Neural cell (in vitro differentiated cells): ENCODE measurements around the gene TAC3. TPM values are rescaled to one million over a fixed set of nuclear protein-coding genes. Genes with fewer than 3 reads are reported as not detected.
"Not testable (repeated sequence)": the region's sequence is repeated elsewhere in the genome, so short reads cannot be mapped to it uniquely, and the experiment has no call there.

Experiments
- H2AFZ ChIP-seq: fragments of 200-600, 300-800 bp; sonication (generic), shearing (Covaris generic); 2 replicates; pipeline ENCODE4 v1.6.0; 2014; ENCODE audit warnings: low read depth, mild to moderate bottlenecking, antibody characterized with exemption, low read length, moderate library complexity
- H3F3A ChIP-seq: fragments of 200-600 bp; shearing (Covaris generic); 2 replicates; pipeline ENCODE4 v1.6.1; 2016; ENCODE audit warnings: mild to moderate bottlenecking, moderate library complexity, mixed read lengths, antibody characterized with exemption, low read length; ENCODE audit not compliant: insufficient read depth, poor library complexity, severe bottlenecking
- H3K27ac ChIP-seq: fragments of 200-600, 300-800 bp; sonication (generic), shearing (Covaris generic); 2 replicates; pipeline ENCODE4 v1.5.1; 2014; ENCODE audit warnings: mild to moderate bottlenecking, low read length, moderate library complexity
- H3K27me3 ChIP-seq: fragments of 300-800, 200-600 bp; sonication (generic), shearing (Covaris generic); 2 replicates; pipeline ENCODE4 v1.6.0; 2014; ENCODE audit warnings: mild to moderate bottlenecking, low read depth, low read length, moderate library complexity; ENCODE audit not compliant: insufficient read depth
- H3K36me3 ChIP-seq: fragments of 300-800, 200-600 bp; sonication (generic), shearing (Covaris generic); 2 replicates; pipeline ENCODE4 v1.5.1; 2014; ENCODE audit warnings: mild to moderate bottlenecking, antibody characterized with exemption, low read length, moderate library complexity; ENCODE audit not compliant: insufficient read depth
- H3K4me2 ChIP-seq: fragments of 300-800, 200-600 bp; sonication (generic), shearing (Covaris generic); 2 replicates; pipeline ENCODE4 v1.6.0; 2014; ENCODE audit warnings: mild to moderate bottlenecking, low read length
- H3K4me3 ChIP-seq: fragments of 300-800, 200-600 bp; sonication (generic), shearing (Covaris generic); 2 replicates; pipeline ENCODE4 v1.5.1; 2014; ENCODE audit warnings: mild to moderate bottlenecking, low read length, moderate library complexity
- H3K79me2 ChIP-seq: fragments of 200-600 bp; shearing (Covaris generic); replicated peaks from 2 replicates; pipeline ENCODE4 v1.6.0; 2014; ENCODE audit warnings: mild to moderate bottlenecking, low read length, moderate library complexity; ENCODE audit not compliant: insufficient read depth
- H3K9ac ChIP-seq: fragments of 300-800, 200-600 bp; sonication (generic), shearing (Covaris generic); 2 replicates; pipeline ENCODE4 v1.6.1; 2016; ENCODE audit warnings: mild to moderate bottlenecking, low read length, mixed read lengths
- H3K9me2 ChIP-seq: fragments of 200-600 bp; shearing (Covaris generic); 2 replicates; pipeline ENCODE4 v1.6.1; 2016; ENCODE audit warnings: mild to moderate bottlenecking, low read length, mixed read lengths; ENCODE audit not compliant: insufficient read depth
- H3K9me3 ChIP-seq: fragments of 200-600, 300-800 bp; sonication (generic), shearing (Covaris generic); 2 replicates; pipeline ENCODE4 v1.6.1; 2016; ENCODE audit warnings: mild to moderate bottlenecking, mixed run types, low read length, moderate library complexity, mixed read lengths
- H4K20me1 ChIP-seq: fragments of 200-600 bp; shearing (Covaris generic); 2 replicates; pipeline ENCODE4 v1.6.1; 2016; ENCODE audit warnings: mild to moderate bottlenecking, mixed run types; ENCODE audit not compliant: insufficient read depth
- CTCF ChIP-seq: fragments of 450-650 bp; IDR thresholded peaks from 2 replicates; pipeline ENCODE4 v1.5.1; 2014; ENCODE audit warnings: antibody characterized with exemption, mild to moderate bottlenecking, moderate library complexity; ENCODE audit not compliant: poor library complexity, severe bottlenecking
- EP300 ChIP-seq: fragments of 450-650 bp; conservative IDR thresholded peaks from 2 replicates; pipeline ENCODE4 v1.6.1; 2014; ENCODE audit warnings: antibody characterized with exemption, mild to moderate bottlenecking, moderate library complexity; ENCODE audit not compliant: poor library complexity, severe bottlenecking
- EZH2 ChIP-seq: fragments of 200-600, 300-800 bp; shearing (Covaris generic), sonication (generic); IDR thresholded peaks from 2 replicates; pipeline ENCODE4 v1.6.1; 2014; ENCODE audit warnings: antibody characterized with exemption, low read length, borderline replicate concordance, mild to moderate bottlenecking; ENCODE audit not compliant: insufficient read depth, poor library complexity, severe bottlenecking
- MXI1 ChIP-seq: fragments of 450-650 bp; conservative IDR thresholded peaks from 2 replicates; pipeline ENCODE4 v1.6.1; 2014; ENCODE audit warnings: antibody characterized with exemption, mild to moderate bottlenecking; ENCODE audit not compliant: poor library complexity, severe bottlenecking
- POLR2AphosphoS5 ChIP-seq: IDR thresholded peaks from 2 replicates; pipeline ENCODE4 v1.6.1; 2012
- RAD21 ChIP-seq: fragments of 450-650 bp; conservative IDR thresholded peaks from 2 replicates; pipeline ENCODE4 v1.6.1; 2014; ENCODE audit warnings: antibody characterized with exemption, mild to moderate bottlenecking, moderate library complexity
- REST ChIP-seq: IDR thresholded peaks from 2 replicates; pipeline ENCODE4 v1.6.1; 2012; ENCODE audit warnings: borderline replicate concordance
- SMC3 ChIP-seq: fragments of 450-650 bp; conservative IDR thresholded peaks from 2 replicates; pipeline ENCODE4 v1.6.1; 2014; ENCODE audit warnings: antibody characterized with exemption, mild to moderate bottlenecking, moderate library complexity; ENCODE audit not compliant: poor library complexity
- TAF1 ChIP-seq: IDR thresholded peaks from 2 replicates; pipeline ENCODE4 v1.6.1; 2012; ENCODE audit warnings: low read depth
- polyA plus RNA-seq: library from polyadenylated mRNA; depleted of rRNA; stranded (reverse); fragments of >200 nt; gene quantifications from 2 replicates; pipeline ENCODE4 v1.2.3, GENCODE V29; 2014

Gene TAC3
- polyA plus RNA-seq, 1 donor from 2014 or later = 2.5 TPM

GRCh38 chr12:56987011-56987410 is 29.3 kb downstream of the TAC3 start:
- Histone ChIP-seq H3K79me2 (no peaks in the 10 kb centered on the region), H3F3A (no peaks in the 10 kb centered on the region), H3K9me3 (no peaks in the 10 kb centered on the region), H3K9me2 (no peaks in the 10 kb centered on the region), H3K4me3 (no peak overlapping the region), H3K27ac (no peak overlapping the region), H4K20me1 (no peaks in the 10 kb centered on the region), H3K9ac (no peak overlapping the region), H2AFZ (no peak overlapping the region), H3K27me3 (no peaks in the 10 kb centered on the region), H3K36me3 (no peaks in the 10 kb centered on the region), H3K4me2 (no peak overlapping the region)
- TF ChIP-seq EZH2 = no peak
- TF ChIP-seq CTCF = no peak
- TF ChIP-seq POLR2AphosphoS5 = no peak
- TF ChIP-seq TAF1 = no peak

GRCh38 chr12:56985714-56986113 is 30.6 kb downstream of the TAC3 start:
- H3K9me3 ChIP-seq, H2AFZ ChIP-seq, H3K27me3 ChIP-seq, H3K4me2 ChIP-seq, H3K36me3 ChIP-seq, H4K20me1 ChIP-seq, H3K27ac ChIP-seq, H3F3A ChIP-seq, H3K9me2 ChIP-seq, H3K4me3 ChIP-seq, H3K79me2 ChIP-seq, H3K9ac ChIP-seq: not testable (repeated sequence)

DNA sequence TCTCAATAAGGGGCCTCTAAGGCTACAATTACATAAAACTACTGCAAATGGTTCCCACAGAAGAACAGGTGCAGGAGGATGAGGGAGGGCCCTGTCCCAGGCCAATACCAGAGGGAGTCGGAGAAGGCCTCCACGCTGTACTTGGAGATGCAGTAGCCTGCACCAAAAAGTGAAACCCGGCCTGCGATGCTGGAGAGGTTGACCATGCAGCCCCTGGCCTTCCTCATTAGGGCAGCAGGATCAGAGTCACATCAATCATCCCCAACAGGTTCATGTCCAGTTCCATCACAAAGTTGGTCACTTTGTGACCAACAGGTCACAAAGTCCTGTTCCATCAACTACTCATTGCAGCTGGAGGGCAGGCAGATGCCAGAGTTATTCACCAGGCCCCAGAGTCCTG is 32.9 kb downstream of the TAC3 start:
- H3K9ac ChIP-seq = no peak overlapping the region
- no peaks in the 10 kb centered on the region for H3K27me3 ChIP-seq
- H3K9me2 ChIP-seq = no peaks in the 10 kb centered on the region
- no peak overlapping the region for H3K4me2 ChIP-seq
- H2AFZ ChIP-seq = no peak overlapping the region
- no peaks in the 10 kb centered on the region for H4K20me1 ChIP-seq
- TF ChIP-seq RAD21 (no peak), REST (no peak), POLR2AphosphoS5 (no peak), SMC3 (no peak), TAF1 (no peak), EZH2 (no peak), CTCF (no peak), MXI1 (no peak), EP300 (no peak)
- H3K9me3 ChIP-seq = no peaks in the 10 kb centered on the region
- no peak overlapping the region for H3K4me3 ChIP-seq
- H3K27ac ChIP-seq = no peak overlapping the region
- no peaks in the 10 kb centered on the region for H3K79me2 ChIP-seq
- no peaks in the 10 kb centered on the region for H3K36me3 ChIP-seq
- no peaks in the 10 kb centered on the region for H3F3A ChIP-seq

GRCh38 chr12:56982578-56983236 is 33.6 kb downstream of the TAC3 start:
- H3K4me3 ChIP-seq, H3K4me2 ChIP-seq, H3K9ac ChIP-seq, H3K36me3 ChIP-seq, H3K9me3 ChIP-seq, H3K27me3 ChIP-seq, H2AFZ ChIP-seq, H3F3A ChIP-seq, H3K9me2 ChIP-seq, H4K20me1 ChIP-seq, H3K27ac ChIP-seq, H3K79me2 ChIP-seq: not testable (repeated sequence)
